DOHH2 (cell line): ENCODE results near the gene CD74.

Source experiments
- EZH2phosphoT487 ChIP-seq: fragments of 200-600 bp; sonication (generic); IDR thresholded peaks from 2 replicates; pipeline ENCODE4 v1.6.1; 2017; ENCODE audit warnings: borderline replicate concordance, mild to moderate bottlenecking, antibody characterized with exemption, low read length, moderate library complexity, mixed read lengths
- TF ChIP-seq, protein P1 (sequence below): fragments of 200-600 bp; sonication (generic); IDR thresholded peaks from one replicate; pipeline ENCODE4 v1.5.1; 2014; ENCODE audit warnings: antibody characterized with exemption, mild to moderate bottlenecking, low read depth, low read length; ENCODE audit not compliant: poor library complexity, severe bottlenecking

DNA sequence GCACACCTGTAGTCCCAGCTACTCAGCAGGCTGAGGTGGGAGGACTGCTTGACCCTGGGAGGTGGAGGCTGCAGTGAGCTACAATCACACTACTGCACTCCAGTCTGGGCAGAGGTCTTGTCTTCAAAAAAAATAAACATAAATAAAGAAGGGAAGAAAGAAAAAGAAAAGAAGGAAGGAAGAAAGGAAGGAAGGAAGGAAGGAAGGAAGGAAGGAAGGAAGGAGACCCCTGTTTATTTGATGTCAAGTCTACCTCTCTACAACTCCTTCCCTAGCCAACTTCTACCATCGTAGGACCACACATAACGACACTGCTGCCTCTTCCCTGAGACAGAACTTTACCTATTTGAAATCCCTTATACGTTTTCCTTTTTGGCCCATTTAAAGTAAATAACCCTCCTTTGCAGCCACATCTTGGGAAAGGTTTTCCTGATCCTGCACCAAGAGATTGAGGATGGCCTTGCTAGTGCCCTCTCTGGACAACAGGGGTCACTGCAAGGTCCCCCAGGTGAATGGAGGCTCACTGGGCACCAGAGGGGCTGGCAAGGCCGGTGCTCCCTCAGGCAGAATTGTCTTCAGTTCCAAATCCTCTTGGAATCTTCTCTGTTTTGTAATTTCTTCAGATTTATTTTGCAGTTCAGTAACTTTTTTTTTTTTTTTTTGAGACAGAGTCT lies 26.3 kb upstream of the CD74 start:
- TF ChIP-seq, protein P1, sequence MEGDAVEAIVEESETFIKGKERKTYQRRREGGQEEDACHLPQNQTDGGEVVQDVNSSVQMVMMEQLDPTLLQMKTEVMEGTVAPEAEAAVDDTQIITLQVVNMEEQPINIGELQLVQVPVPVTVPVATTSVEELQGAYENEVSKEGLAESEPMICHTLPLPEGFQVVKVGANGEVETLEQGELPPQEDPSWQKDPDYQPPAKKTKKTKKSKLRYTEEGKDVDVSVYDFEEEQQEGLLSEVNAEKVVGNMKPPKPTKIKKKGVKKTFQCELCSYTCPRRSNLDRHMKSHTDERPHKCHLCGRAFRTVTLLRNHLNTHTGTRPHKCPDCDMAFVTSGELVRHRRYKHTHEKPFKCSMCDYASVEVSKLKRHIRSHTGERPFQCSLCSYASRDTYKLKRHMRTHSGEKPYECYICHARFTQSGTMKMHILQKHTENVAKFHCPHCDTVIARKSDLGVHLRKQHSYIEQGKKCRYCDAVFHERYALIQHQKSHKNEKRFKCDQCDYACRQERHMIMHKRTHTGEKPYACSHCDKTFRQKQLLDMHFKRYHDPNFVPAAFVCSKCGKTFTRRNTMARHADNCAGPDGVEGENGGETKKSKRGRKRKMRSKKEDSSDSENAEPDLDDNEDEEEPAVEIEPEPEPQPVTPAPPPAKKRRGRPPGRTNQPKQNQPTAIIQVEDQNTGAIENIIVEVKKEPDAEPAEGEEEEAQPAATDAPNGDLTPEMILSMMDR = peak; percentile 64
- no peak for TF ChIP-seq EZH2phosphoT487
